H1 (cell line): ENCODE measurements around the gene CYP4F11. TPM values are rescaled to one million over a fixed set of nuclear protein-coding genes. Genes with fewer than 3 reads are reported as not detected.

Source experiments
- CTCF ChIA-PET: fragments of 300-600 bp; sonication (Branson Sonifier 250); formaldehyde crosslinking; loops from one replicate; lab custom pipeline; 2021; ENCODE audit not compliant: partially characterized antibody; lab: Charles Lee
- POLR2A ChIA-PET: fragments of 300-600 bp; sonication (Branson Sonifier 250); formaldehyde crosslinking; loops from one replicate; lab custom pipeline; 2021; ENCODE audit warnings: inconsistent platforms; ENCODE audit not compliant: partially characterized antibody; lab: Charles Lee
- DNase-seq, 2 experiments: peaks; one replicate each; pipeline versions ENCODE4 v3.0.0 to v3.0.0-alpha.2; 2010 to 2022; ENCODE audit warnings: low spot score in 2 of 2, low read depth in 1 of 2, mixed read lengths in 1 of 2
- FAIRE-seq: peaks from 2 replicates; lab custom pipeline; 2011; peaks lifted over from hg19 to GRCh38; lab: Jason Lieb, UNC
- H2AFZ ChIP-seq: 2 replicates; pipeline ENCODE4 v1.8.1; 2012; ENCODE audit warnings: low read length, inconsistent platforms
- H2AK5ac ChIP-seq: 2 replicates; pipeline ENCODE4 v1.6.1; 2013; ENCODE audit warnings: low read depth, low read length
- H2BK120ac ChIP-seq: replicated peaks from 2 replicates; pipeline ENCODE3; 2013; ENCODE audit warnings: low read depth, low read length, inconsistent platforms
- H2BK12ac ChIP-seq: 2 replicates; pipeline ENCODE4 v1.6.1; 2013; ENCODE audit warnings: low read depth, low read length
- H2BK15ac ChIP-seq: 2 replicates; pipeline ENCODE4 v1.6.1; 2013; ENCODE audit warnings: low read length
- H2BK20ac ChIP-seq: 2 replicates; pipeline ENCODE4 v1.6.1; 2013; ENCODE audit warnings: low read length
- H2BK5ac ChIP-seq: 2 replicates; pipeline ENCODE4 v1.6.1; 2013; ENCODE audit warnings: low read depth, low read length
- H3K14ac ChIP-seq: 2 replicates; pipeline ENCODE4 v1.6.1; 2013; ENCODE audit warnings: inconsistent platforms; ENCODE audit not compliant: insufficient read length
- H3K18ac ChIP-seq: 2 replicates; pipeline ENCODE4 v1.6.1; 2013; ENCODE audit warnings: low read length; ENCODE audit errors: extremely low read depth
- H3K23ac ChIP-seq: 2 replicates; pipeline ENCODE4 v1.6.1; 2013; ENCODE audit warnings: inconsistent platforms; ENCODE audit not compliant: insufficient read length
- H3K23me2 ChIP-seq: 2 replicates; pipeline ENCODE4 v1.6.1; 2013; ENCODE audit warnings: low read depth, low read length
- H3K27ac ChIP-seq: 2 replicates; pipeline ENCODE4 v1.6.1; 2011; ENCODE audit warnings: low read depth, low read length, inconsistent platforms
- H3K27me3 ChIP-seq, 4 experiments: replicated peaks in 1 of 4; 1 replicate in 1 of 4; 2 replicates in 3 of 4; pipeline versions ENCODE4 v1.6.1 to v1.8.1; 2011 to 2013; ENCODE audit warnings: low read length in 3 of 4, mild to moderate bottlenecking in 3 of 4, inconsistent platforms in 2 of 4, mixed read lengths in 2 of 4, moderate library complexity in 1 of 4; ENCODE audit not compliant: control insufficient read depth in 3 of 4, insufficient read depth in 3 of 4; ENCODE audit errors: extremely low read depth in 1 of 4
- H3K36me3 ChIP-seq, 4 experiments: 2 replicates each; pipeline versions ENCODE4 v1.6.1 to v1.8.1; 2011 to 2013; ENCODE audit warnings: mild to moderate bottlenecking in 4 of 4, low read length in 3 of 4, moderate library complexity in 2 of 4, control low read depth in 1 of 4, inconsistent platforms in 1 of 4; ENCODE audit not compliant: insufficient read depth in 4 of 4, control insufficient read depth in 2 of 4
- H3K4ac ChIP-seq: replicated peaks from 2 replicates; pipeline ENCODE3; 2013; ENCODE audit warnings: low read length, low read depth, mixed read lengths, inconsistent platforms; ENCODE audit not compliant: insufficient read length
- H3K4me1 ChIP-seq, 4 experiments: replicated peaks in 1 of 4; 1 replicate in 1 of 4; 2 replicates in 3 of 4; pipeline versions ENCODE4 v1.6.1 to v1.8.1; 2011 to 2013; ENCODE audit warnings: low read length in 3 of 4, inconsistent platforms in 2 of 4, mixed read lengths in 1 of 4; ENCODE audit not compliant: insufficient read depth in 4 of 4, control insufficient read depth in 3 of 4
- H3K4me2 ChIP-seq, 2 experiments: 2 replicates each; pipeline versions ENCODE4 v1.6.1 to v1.8.1; 2011 to 2013; ENCODE audit warnings: low read depth in 2 of 2, low read length in 2 of 2, control low read depth in 1 of 2, inconsistent platforms in 1 of 2, mild to moderate bottlenecking in 1 of 2; ENCODE audit not compliant: insufficient read depth in 1 of 2
- H3K4me3 ChIP-seq, 4 experiments: fragments of 200-600, 300-600 bp in 1 of 4; sonication (generic), shearing (Covaris generic), sonication (Bioruptor Twin) in 1 of 4; 2 replicates each; pipeline versions ENCODE4 v1.5.1 to v1.8.1; 2011 to 2016; ENCODE audit warnings: low read length in 4 of 4, low read depth in 3 of 4, control low read depth in 2 of 4, inconsistent platforms in 2 of 4, mild to moderate bottlenecking in 2 of 4, mixed read lengths in 1 of 4, moderate library complexity in 1 of 4; ENCODE audit not compliant: insufficient read depth in 2 of 4; ENCODE audit errors: extremely low read depth in 1 of 4
- H3K56ac ChIP-seq: replicated peaks from 2 replicates; pipeline ENCODE3; 2013; ENCODE audit warnings: low read depth, mild to moderate bottlenecking, mixed read lengths, low read length, inconsistent platforms; ENCODE audit not compliant: insufficient read length
- H3K79me1 ChIP-seq: 2 replicates; pipeline ENCODE4 v1.6.1; 2013; ENCODE audit warnings: low read depth, low read length, control low read depth
- H3K79me2 ChIP-seq, 2 experiments: 2 replicates each; pipeline versions ENCODE4 v1.6.1 to v1.8.1; 2012 to 2013; ENCODE audit warnings: low read length in 2 of 2, mild to moderate bottlenecking in 2 of 2, inconsistent platforms in 1 of 2; ENCODE audit not compliant: insufficient read depth in 2 of 2, control insufficient read depth in 1 of 2
- H3K9ac ChIP-seq, 4 experiments: replicated peaks in 1 of 4; 1 replicate in 1 of 4; 2 replicates in 3 of 4; pipeline versions ENCODE4 v1.6.1 to v1.8.1; 2011 to 2013; ENCODE audit warnings: low read depth in 3 of 4, low read length in 3 of 4, control low read depth in 2 of 4, mild to moderate bottlenecking in 2 of 4, moderate library complexity in 2 of 4, inconsistent platforms in 1 of 4; ENCODE audit errors: extremely low read depth in 1 of 4
- H3K9me3 ChIP-seq, 2 experiments: 2 replicates each; pipeline versions ENCODE4 v1.6.1 to v1.8.1; 2012 to 2013; ENCODE audit warnings: mild to moderate bottlenecking in 2 of 2, moderate library complexity in 2 of 2, control low read depth in 1 of 2, inconsistent platforms in 1 of 2, low read depth in 1 of 2, low read length in 1 of 2, mixed read lengths in 1 of 2; ENCODE audit not compliant: insufficient read depth in 2 of 2
- H4K20me1 ChIP-seq, 2 experiments: replicated peaks in 1 of 2; 2 replicates each; pipeline versions ENCODE3 to v1.8.1; 2011 to 2013; ENCODE audit warnings: inconsistent platforms in 2 of 2, low read length in 2 of 2, mild to moderate bottlenecking in 1 of 2; ENCODE audit not compliant: insufficient read depth in 2 of 2, control insufficient read depth in 1 of 2
- H4K5ac ChIP-seq: 2 replicates; pipeline ENCODE4 v1.6.1; 2013; ENCODE audit warnings: low read length, low read depth, mixed read lengths, inconsistent platforms; ENCODE audit not compliant: insufficient read length
- H4K8ac ChIP-seq: 2 replicates; pipeline ENCODE4 v1.8.0; 2013; ENCODE audit warnings: mild to moderate bottlenecking, moderate library complexity, low read length, inconsistent platforms; ENCODE audit not compliant: insufficient read depth; ENCODE audit errors: extremely low read depth
- H4K91ac ChIP-seq: replicated peaks from 2 replicates; pipeline ENCODE3; 2013; ENCODE audit warnings: low read length, mixed read lengths, inconsistent platforms; ENCODE audit not compliant: insufficient read length
- RXRA ChIP-seq: IDR thresholded peaks from 2 replicates; pipeline ENCODE4 v1.6.1; 2011; ENCODE audit warnings: low read depth, mild to moderate bottlenecking, low read length, moderate library complexity; ENCODE audit not compliant: insufficient read depth
- YY1 ChIP-seq: IDR thresholded peaks from 2 replicates; pipeline ENCODE4 v1.6.1; 2011; ENCODE audit warnings: low read depth, mild to moderate bottlenecking, low read length
- WGBS, 2 experiments: shearing (Covaris generic) in 1 of 2; methylation state at CpG; one replicate each; pipeline versions ENCODE4 v1.1.6 to v1.1.7; 2013 to 2015; ENCODE audit warnings: low lambda C conversion rate in 2 of 2, mixed read lengths in 2 of 2, inconsistent platforms in 1 of 2, low coverage in 1 of 2, missing lambda C conversion rate in 1 of 2; ENCODE audit not compliant: insufficient replicate concordance in 2 of 2, insufficient coverage in 1 of 2, insufficient read length in 1 of 2; ENCODE audit errors: extremely low coverage in 1 of 2, missing lambda C conversion rate in 1 of 2; 5-methylcytosine and 5-hydroxymethylcytosine counted together
- polyA plus RNA-seq, 7 experiments: library from polyadenylated mRNA; depleted of rRNA in 3 of 7; stranded (reverse) in 5 of 7; unstranded in 2 of 7; fragments of >200 nt in 5 of 7; fragments of 200-250 nt in 2 of 7; gene quantifications; 1 replicate in 5 of 7; 2 replicates in 1 of 7; 4 replicates in 1 of 7; pipeline versions ENCODE4 v1.2.1 to v1.2.3, GENCODE V29; 2011 to 2013; ENCODE audit warnings: missing spikeins in 2 of 7, mixed read lengths in 2 of 7
- total RNA-seq: library from RNA; stranded (reverse); fragmentation: NEBNext Ultra II Directional; extraction: Animal tissue kit (Norgen Biotek cat#: 25700); gene quantifications from 2 replicates; pipeline ENCODE4 v1.2.1, GENCODE V29; 2021

CYP4F11 gene
- total and polyA plus RNA-seq, 2 of the 8 experiments (the other 6 are each of a cell fraction or from before 2014, with no cell fraction given), result not detected

- Histone ChIP-seq H3K79me2 (no peaks in the 10 kb centered on the region), H4K5ac (no peak overlapping the region), H2BK20ac (no peak overlapping the region), H3K4ac (no peak overlapping the region), H3K56ac (no peak overlapping the region), H4K20me1 (no peaks in the 10 kb centered on the region), H3K14ac (no peak overlapping the region), H3K4me2 (no peak overlapping the region), H3K23me2 (peaks cover 5% of the 10 kb centered on the region; the same call in 1 of the 2 replicates), H3K9ac (no peak overlapping the region), H3K9me3 (peaks cover 81 to 93% of the 10 kb centered on the region in 2 experiments), H2BK15ac (no peak overlapping the region), H3K27ac (no peak overlapping the region), H2AK5ac (no peak overlapping the region), H4K91ac (no peak overlapping the region), H3K4me3 (no peak overlapping the region), H3K36me3 (no peaks in the 10 kb centered on the region), H2BK12ac (no peak overlapping the region), H2BK5ac (no peak overlapping the region), H3K23ac (no peak overlapping the region), H3K27me3 (no peaks in the 10 kb centered on the region), H2AFZ (no peak overlapping the region), H4K8ac (no peak overlapping the region), H2BK120ac (no peak overlapping the region), H3K18ac (no peak overlapping the region), H3K79me1 (no peaks in the 10 kb centered on the region), H3K4me1 (no peaks in the 10 kb centered on the region)
- ChIA-PET POLR2A (no interaction called here), CTCF (interaction anchor here (0.9 kb wide), 1 partner anchor 45 kb away, joined by 3 read pairs; no protein-coding TSS in a partner anchor)
- no peak for FAIRE-seq
- no peak for DNase-seq
- 48% methylated on average over 2 of the region's 2 CpGs; no CpG with 5 or more reads in 1 of the 2 experiments for WGBS, 2 experiments
- no peak for TF ChIP-seq RXRA
- TF ChIP-seq YY1, result no peak
These were observed 40.0 kb downstream of the CYP4F11 start for GRCh38 chr19:15894359-15894758.
